Inflammatory macrophage treated with lipopolysaccharide for 1 hour (primary cell): ENCODE measurements around the gene TFF2.
A peak's percentile ranks its signal among the peaks of the same experiment; 100 is the strongest.

Experiments
- DNase-seq, 2 donors: peaks; one replicate each; pipeline ENCODE4 v3.0.0-alpha.2; 2020 to 2022

TFF2 gene

DNA sequence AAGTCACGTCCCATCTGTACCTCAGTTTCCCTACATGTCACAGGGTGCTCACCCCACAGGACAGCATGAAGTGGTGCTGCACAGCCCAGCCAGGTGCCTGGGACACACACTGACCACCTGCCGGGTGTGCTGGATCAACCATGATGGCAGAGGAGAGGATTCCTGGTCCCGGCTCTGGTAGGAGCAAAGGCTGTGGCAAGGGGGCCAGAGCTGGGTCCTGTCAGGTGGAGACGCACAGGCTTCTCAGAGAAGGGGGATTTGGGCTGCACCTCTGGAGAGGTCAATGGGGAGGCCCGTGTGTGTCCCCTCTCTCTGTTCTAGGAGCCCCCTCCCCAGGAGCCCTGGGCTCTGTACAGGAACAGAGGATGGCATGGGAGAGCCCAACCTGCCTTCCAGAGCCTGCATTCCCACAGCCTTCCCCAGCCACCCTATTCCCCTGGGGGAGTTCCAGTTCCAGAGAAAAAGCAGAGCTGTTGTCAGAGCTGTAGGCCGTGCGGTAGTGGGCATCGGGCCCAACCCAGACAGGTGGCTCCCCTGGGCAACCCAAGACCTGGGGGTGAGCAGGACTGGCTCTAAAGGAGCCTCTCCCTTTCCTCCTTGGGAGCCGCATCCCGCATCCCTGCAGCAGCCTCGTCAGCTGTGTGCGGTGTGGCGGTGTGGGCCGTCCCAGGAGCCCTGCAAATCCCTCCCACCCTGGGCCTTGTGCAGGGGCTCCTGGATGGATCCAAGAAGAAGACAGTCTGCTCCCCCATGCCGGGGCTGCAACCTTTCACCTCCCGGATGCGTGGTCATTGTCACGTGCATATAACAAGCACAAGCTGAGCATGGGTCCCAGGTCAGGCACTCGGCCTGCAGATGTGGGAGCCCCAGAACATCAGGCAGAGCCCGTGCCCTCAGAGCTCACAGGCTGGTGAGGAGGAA lies 32.7 kb downstream of the TFF2 start:
- DNase-seq: no peak

DNA sequence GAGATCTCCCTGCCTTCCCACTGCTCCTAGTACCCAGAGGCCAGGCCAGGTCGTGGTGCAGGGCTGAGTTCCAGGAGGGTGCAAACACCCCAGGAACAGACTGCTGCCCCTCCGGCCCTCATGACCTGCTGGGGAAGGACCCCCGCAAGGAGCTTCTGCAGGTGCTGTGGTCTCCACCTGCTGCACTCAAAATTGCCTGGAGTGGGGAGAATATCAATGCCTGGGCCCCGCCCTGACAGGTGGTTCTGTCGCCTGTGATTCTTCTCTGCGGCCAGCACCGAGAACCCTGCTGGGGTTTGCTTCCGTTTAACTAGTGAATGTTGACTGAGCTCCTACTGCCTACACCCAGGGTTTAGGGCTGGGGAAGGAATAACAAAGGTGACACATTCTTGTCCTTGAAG lies 33.5 kb downstream of the TFF2 start:
- DNase-seq: no peak

DNA sequence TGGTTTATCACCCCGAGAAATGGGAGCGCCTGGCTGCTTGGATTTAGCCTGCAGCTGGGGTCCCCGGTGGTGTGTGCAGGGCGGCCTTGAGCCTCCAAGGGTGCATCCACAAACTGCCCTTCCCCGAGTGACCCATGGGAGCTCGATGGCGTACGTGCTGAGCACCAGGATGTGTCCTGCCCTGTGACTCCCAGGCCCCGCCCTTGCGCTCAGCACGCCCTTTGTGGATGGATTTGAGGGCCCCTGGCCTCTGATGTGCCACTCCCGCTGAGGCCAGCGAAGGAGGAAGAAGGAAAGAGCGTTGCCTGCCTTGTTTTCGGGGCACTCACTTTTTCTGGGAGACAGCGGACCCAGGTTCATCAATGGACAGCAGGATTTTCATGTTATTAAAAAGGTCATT lies 33.9 kb downstream of the TFF2 start:
- no peak for DNase-seq

DNA sequence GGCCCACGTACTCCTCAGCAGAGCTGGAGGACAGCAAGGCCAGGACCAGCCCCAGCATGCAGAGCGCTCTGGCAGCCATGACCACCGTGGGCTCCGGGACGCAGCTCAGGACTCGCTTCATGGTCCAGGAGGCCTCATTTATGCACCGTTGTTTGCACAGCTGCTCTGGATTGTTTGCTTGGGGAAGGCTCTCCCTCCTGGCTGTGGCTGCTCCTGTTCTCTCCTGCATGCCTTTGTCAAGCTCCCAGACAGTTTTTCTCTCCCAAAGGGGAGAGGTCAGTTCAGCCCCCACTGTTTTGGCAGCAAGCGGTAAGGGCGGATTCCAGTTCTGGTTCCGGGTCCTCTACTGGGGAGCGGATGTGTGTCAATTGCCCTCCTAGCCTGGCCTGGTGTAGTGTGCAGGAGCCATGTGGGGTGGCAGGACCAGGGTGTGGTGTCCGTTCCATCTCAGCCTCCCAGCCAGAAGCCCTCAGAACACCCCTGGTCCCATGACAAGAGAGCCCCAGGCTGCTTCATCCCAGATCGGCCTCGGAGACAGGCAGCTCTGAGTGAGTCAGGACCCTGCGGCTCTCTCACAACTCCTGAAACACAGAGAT lies 35.4 kb downstream of the TFF2 start, which contains the start of gene TFF3:
TSS of gene TFF3 (minus strand) at position 114 of the 596 bp plus-strand sequence. CDS start at position 79, 35 bp downstream.
- DNase-seq: no peak

DNA sequence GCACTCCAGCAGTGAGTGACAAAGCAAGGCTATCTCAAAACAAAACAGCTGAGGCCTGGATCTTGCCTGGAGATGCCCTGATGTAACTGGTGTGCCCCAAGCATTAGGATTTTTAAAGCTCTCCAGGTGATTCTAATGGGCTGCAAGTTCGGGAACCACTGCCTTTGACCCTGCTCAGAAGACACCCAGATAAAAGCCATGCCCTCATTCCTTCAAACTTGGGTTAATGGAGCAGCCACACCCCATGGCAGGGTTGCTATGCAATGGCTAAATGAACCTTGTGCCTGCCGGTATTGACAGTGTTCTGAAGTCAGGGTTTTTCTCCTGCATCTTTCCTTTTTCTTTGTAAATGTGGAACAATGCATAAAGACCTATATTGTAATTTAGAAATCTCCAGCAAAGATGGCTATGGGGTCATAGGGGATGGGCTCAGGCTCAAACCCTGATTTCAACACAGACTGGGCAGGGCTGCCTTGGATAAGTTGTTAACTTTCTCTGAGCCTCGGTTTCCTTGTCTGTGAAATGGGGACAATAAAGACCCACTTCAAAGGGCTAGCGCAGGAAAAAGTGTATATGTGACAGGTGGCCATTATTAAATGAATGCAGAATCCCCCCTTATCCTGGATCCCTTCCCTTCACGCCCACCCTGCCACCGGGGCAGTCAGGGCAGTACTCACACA lies 36.0 kb downstream of the TFF2 start:
- no peak for DNase-seq

DNA sequence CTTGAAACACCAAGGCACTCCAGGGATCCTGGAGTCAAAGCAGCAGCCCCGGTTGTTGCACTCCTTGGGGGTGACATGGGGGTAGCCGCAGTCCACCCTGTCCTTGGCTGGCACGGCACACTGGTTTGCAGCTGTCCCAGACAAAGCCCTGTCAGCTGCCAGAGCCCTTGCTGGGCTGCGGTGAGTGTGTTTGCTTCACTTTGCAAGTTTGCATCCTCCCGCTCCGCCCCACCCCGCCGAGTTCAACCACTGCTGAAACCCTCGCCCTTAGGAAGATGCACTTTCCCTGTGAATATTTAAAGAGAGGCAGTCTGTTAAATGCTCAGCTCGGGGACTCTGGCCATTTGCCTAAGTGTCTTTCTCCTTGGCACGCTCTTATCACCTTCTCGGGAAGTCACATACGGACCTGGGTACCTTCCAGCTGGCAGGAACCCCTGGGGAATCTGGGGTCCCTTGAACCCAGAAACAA lies 37.3 kb downstream of the TFF2 start:
- DNase-seq: no peak

DNA sequence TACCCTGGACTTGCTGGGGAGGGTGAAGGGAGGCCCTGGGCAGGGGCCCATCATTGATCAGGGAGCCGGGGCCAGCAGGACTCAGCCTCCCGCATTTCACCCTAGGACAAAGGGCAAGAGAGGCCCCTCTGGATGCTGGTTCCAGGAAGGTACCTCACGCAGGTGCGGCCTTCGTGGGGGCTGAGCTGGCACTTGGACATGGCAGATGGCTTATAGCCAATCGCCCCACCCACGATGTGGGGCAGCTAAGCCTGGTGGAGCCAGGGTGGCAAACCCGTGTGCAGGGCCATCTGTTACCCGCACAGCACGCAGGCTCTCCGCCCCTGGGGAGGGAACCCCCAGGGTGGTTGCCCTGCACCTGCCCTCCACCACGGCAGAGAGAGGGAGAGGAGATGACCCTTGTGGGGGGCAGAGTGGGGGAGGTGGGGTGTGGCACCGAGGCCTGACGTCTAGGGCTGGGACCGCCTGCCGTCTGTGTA lies 38.1 kb downstream of the TFF2 start:
- DNase-seq: no peak

DNA sequence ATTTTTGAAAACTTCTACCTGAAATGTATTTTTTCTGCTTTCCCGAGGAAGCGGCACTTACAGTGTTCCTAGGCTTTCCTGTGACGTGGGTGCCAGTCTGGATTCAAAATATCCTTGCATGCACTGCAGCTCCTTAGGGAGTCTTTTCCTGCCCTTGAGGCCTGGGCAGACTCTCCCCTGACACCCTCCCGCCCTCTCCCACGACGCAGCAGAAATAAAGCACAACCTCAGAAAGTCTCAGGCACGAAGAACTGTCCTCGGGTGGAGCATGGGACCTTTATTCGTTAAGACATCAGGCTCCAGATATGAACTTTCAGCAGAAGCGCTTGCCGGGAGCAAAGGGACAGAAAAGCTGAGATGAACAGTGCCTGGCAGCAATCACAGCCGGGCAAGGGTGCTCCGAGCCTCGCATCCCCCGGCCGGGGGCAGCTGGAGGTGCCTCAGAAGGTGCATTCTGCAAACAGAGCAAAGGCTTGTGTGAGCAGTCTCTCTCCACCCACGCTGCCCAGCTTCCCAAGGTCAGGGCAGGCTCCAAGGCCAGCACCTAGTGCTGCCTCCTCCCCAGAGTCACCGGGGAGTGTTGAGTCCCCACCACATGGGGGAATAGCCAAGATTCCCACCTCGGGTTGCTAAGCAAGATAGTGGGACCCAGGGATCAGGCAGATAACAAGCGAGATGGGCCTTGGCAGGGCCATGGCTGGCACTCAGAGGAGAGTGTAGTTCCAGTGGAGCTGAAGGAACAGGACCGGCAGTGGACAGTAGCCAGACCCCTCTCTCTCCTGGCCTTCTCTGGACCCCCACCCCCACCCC lies 38.8 kb downstream of the TFF2 start:
- DNase-seq: no peak

DNA sequence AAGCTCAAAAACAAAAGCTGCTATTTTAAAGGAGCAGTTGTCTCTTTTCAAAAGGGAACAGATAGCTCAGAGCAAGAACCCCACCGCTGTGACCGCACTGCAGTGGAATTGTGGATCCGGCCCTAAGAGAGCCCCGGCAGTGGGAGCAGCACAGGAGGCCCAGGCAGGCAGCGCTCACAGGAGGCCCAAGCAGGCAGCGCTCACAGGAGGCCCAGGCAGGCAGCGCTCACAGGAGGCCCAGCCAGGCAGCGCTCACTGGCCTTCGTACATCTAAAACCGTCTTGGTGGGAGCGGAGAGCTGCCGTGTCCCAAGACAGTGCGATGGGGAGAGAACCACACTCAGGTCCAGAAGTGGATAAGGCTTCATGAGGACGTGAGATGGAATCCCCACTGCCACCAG lies 39.6 kb downstream of the TFF2 start:
- no peak for DNase-seq

DNA sequence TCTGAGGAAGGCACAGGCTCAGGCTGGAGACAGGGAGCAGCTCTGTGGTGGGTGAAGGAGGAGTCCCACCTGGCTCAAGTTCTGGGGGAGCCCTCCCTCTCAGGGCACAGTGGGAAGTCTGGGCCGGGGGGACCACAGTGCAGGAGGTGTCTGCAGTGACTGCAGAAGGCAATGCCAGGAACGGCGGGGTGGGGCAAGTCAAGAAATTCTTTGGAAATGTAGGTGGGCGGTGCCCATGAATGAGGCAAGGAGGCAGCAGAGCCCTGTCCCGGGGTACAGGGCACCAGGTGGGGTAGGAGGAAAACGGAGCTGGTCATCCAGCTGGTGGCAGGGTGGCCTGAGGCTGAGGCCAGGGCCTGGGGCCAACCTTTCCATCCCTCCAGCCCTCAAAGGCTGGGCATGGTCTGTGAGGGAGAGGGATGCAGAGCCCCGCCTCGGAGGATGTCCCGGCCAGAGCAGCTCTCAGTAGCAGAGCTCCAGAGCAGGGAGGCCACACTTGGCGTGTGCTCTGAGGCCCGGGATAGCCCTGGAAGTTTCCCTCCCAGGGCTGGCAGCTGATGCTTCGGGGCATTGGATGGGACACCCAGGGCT lies 40.3 kb downstream of the TFF2 start:
- DNase-seq: no peak

DNA sequence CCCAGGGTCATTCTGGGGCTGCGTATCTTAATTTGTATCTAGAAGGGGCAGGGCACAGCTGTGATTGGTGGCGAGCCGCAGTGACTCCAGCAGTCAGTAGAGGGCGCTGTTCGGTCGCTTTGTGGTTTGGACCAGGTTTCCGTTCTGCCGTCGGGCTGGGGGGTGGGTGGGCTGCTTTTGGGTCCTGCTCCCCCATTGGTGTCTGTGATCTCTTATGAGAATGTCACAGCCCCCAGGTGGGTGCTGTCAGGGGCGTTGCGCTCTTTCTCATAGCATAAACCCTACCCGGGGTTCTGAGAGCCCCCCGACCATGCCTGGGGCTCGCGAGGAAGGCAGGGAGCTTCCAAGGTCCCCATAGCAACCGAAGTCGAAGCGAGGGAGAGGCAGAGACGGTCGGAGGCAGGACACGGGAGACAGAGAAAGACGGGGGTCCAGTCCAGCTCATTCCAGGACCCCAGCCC lies 41.0 kb downstream of the TFF2 start:
- DNase-seq: peak in 1 of 2 donors; percentile 82

DNA sequence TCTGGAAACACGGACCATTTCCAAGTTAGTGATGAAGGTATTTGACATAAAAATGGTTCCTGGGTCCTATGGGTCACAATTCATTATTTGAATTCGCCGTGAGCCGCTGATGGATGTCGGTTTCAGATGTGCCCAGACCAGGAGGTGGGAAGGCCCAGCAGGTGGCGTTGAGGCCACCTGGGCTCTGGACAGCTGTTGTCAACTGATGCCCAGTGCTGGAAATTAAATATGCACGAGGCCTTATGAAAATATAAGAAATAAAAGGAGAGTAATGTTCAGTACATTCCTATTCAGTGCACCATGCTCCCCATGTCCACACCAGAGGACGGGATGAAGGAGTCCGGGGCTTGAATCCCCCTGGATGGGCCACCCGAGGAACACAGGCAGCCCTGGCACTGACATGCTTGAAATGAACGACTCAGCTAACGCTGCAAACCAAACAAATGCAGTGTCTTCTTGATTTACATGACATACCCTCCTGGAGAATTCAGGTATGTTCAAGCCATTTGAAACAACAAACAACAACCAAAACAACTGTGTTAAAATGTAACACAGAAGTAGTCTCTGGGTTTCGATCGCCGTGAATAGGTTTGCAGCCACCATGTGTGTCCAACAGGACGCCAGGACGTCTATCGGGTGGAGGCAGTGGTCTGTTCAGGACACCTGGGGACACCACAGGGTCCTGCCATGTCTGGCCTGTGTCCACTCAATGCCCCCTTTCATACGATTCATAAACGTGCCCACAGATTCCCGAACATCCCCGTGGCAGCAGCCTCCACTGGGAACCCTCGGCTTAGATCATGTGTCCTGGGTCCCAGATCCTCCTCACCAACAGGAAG lies 41.7 kb downstream of the TFF2 start:
- no peak for DNase-seq

DNA sequence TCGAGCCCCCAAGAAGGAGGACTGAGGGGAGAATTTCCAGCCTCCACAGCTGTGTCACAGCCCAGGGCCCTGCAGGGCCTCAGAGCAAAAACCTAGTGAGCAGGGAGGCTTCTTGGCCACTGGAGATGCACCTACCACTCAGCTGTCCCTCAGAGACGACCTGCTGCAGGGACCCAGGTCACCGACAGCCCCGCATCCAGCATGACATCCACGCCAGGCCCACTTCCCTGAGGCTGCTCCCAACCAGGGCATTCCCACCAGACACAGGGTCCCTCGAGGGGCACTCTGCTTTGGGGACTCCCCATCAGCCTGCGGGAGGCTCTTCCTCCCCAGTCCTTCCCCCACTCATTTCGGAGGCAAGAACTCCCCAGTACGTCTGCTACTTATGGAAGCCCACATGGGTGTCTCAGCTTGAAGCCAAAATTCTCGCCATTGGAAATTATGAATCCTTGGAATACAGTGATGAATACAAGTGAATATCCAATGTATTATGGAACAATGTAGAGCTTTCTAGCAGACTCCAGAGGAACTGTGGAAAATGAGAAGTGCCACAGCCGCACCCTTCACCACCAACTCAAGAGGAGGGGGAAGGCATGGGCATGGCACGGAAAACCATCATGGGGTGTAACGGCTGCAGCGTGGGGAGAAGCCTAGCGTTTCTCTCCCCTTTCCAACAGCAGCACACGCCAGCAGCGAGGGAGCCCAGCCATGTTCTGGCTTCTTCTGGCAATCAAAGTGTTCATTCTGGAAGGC lies 42.5 kb downstream of the TFF2 start:
- DNase-seq: peak; percentile 32 to 44

DNA sequence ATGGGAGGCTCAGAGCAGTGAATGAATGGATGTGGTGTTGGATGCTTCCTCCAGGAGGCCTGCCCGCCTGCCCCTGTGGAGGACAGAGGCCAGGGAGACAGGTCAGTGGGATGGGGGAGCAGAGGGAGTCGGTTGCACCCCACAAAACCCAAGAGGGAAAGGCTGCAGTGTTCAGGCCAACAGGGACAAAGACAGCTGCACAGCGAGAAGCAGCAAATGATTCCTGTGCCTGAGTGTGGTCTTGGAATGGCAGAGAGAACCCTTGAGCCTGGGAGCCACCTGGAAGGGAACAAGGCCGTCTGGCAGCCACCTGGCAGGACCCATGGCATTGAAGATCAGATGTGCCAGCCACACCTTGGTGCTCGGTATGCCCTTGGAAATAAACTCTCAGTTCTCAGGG lies 43.7 kb downstream of the TFF2 start:
- DNase-seq: no peak

DNA sequence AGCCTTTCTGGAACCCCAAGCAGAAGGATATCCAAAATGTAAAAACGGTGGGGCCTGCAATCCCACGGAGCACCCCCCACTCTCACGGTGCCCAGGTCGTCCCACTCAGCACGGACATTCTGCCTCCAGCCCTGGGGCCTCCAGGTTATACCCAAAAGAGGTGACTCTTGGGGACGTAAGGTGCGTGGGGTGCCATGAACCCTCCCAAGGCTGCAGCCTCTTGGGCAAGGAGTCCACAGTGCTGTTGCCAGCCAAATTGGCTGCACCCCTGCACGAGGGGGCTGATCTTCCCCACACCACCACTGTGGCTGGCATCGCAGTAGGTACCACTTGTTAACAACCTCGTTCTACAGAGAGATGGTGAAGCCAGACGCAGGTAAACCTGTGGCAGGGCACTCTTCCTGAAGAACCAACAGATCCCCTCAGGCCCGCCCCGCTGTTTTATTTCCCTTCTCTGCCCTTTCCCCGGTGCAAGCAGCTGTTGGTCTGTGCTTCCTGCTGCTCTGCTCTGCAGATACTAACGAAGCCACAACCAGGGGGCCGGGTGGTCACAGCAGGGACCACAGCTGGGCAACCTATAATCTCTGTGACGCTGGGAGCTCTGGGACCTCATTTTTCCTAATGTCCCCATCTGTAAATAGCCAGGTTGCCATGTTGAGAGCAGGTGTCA lies 44.3 kb downstream of the TFF2 start:
- DNase-seq: no peak

DNA sequence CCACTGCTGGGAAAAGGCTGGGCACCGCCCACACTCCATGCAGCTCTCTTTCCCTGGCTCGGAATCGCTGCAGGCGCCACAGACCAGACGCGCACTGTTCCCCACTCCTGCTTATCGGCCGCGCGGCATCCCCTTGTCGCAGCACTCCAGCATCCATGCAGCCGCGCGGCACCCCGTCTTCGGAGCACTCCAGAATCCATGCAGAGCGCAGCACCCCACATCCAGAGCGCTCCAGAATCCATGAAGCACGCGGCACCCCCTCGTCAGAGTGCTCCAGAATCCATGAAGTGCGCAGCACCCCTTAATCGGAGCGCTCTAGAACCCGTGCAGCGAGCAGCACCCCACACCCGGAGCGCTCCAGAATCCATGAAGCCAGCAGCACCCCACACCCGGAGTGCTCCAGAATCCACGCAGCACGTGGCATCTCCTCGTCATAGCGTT lies 45.1 kb downstream of the TFF2 start:
- DNase-seq: no peak

DNA sequence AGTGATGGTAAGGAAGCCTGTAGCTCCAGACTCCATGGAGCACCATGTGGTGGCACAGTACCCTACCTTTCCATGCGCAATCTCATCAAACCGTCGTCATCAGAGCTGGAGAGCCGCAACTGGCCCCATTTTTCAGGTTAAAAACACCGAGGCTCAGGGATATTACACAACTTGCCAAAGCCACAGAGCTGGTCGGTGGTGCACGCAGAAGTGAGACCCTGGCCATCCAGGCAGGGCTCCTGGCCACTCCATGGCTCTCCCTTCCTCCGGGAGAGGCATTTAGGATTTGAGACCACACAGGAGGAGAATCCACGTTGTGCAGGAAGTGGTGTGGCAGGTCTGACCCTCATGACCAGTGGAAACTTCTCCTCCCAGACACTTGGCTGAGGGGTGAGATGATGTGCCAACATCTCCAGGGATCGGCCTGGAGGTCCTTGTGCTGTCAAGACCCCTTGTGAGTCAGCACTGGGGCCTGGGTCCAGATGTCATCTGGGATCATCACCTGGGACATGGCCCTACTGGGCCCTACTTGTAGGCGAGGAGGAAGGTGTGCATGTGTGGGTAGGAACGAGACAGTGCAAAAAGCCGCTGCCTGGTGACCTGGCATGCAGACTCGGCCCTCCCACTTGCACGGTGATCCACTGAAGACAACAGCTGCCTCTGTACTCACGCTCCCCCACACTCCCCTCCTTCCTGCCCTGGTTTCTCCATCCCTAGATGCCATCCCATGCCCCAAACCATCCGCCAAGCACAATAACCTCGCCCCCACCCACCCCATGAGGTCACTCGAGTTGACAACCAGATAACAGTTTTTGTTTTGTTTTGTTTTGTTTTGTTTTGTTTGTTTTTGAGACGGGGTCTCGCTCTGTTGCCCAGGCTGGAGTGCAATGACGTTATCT lies 46.0 kb downstream of the TFF2 start:
- no peak for DNase-seq

DNA sequence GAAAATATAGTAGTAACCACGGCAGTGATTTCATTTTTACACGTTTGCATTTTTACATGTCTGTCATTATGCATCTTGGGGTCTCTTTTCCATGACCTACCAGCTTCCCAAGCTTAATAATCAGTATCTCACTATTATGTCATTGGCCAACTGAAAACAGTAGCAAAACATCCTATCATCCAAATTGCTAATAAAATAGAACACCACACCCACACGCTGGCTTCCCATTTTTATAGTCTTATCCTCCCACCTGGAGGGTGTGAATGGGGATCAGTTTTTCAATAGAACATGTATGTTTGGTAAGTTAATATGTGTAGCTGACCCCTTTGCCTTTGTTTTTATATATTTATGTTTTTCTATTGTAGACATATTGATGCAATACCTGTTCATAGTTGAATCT lies 47.4 kb downstream of the TFF2 start:
- no peak for DNase-seq

DNA sequence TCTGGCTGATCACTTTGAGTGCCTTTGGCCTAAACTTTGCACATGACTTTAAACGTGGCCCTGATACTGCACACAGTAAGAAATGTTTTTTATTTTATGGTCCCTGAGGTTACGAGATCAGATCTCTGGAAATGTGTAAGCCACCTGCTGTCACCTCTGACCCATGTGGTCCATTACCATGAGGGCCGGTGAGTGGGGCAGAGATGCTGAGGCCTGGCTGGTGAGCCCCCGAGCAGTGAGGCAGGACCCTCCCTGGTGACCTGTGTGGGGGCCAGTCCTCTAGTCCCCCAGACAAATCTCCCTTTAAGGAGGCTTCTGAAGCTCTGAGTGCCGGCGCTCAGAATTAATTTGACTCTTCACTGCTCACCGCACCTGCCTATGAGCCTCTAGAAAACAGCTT lies 48.0 kb downstream of the TFF2 start:
- DNase-seq: no peak
